Thyroid gland (tissue), 4 donors: ENCODE data around the gene BRWD1. TPM values are rescaled to one million over a fixed set of nuclear protein-coding genes. Genes with fewer than 3 reads are reported as not detected.

Experiments used
- DNase-seq, 2 donors: peaks; one replicate each; pipeline ENCODE4 v3.0.0-alpha.2; 2019
- H3K27ac ChIP-seq, 3 donors: fragments of 200-600 bp; sonication (generic); 1 replicate in 2 of 3; 2 replicates in 1 of 3; pipeline ENCODE4 v1.5.1; 2016 to 2019; ENCODE audit warnings: mild to moderate bottlenecking in 1 of 3, moderate library complexity in 1 of 3
- H3K27me3 ChIP-seq: fragments of 200-600 bp; sonication (generic); one replicate; pipeline ENCODE4 v1.5.1; 2019
- H3K36me3 ChIP-seq, 2 donors: fragments of 200-600 bp; sonication (generic); one replicate each; pipeline ENCODE4 v1.5.1; 2016 to 2019
- H3K4me1 ChIP-seq, 2 donors: fragments of 200-600 bp; sonication (generic); one replicate each; pipeline ENCODE4 v1.5.1; 2017 to 2019
- H3K4me3 ChIP-seq, 3 donors: fragments of 200-600 bp; sonication (generic); replicated peaks in 1 of 3; 1 replicate in 2 of 3; 2 replicates in 1 of 3; pipeline ENCODE4 v1.5.1; 2016; ENCODE audit warnings: mild to moderate bottlenecking in 1 of 3
- H3K9me3 ChIP-seq: fragments of 200-600 bp; sonication (generic); one replicate; pipeline ENCODE4 v1.5.1; 2017
- CTCF ChIP-seq, 6 experiments: fragments of 200-600 bp in 3 of 6; fragments of 450-650 bp in 3 of 6; sonication (generic) in 3 of 6; IDR thresholded peaks; one replicate each; pipeline ENCODE4 v1.5.1; 2016 to 2019; ENCODE audit warnings: antibody characterized with exemption in 6 of 6, mild to moderate bottlenecking in 2 of 6, inconsistent platforms in 1 of 6, moderate library complexity in 1 of 6
- POLR2A ChIP-seq, 2 donors: fragments of 450-650 bp; IDR thresholded peaks; one replicate each; pipeline ENCODE4 v1.6.1; 2017; ENCODE audit warnings: antibody characterized with exemption in 2 of 2, mild to moderate bottlenecking in 2 of 2, moderate library complexity in 1 of 2
- WGBS, 2 donors: methylation state at CpG; one replicate each; pipeline ENCODE4 v1.1.5; 2017; 5-methylcytosine and 5-hydroxymethylcytosine counted together
- intact Hi-C: fragments of 100-400 bp; cut with DNase I; formaldehyde crosslinking; loops from one replicate; pipeline ENCODE4 v1.15.1; 2023
- total RNA-seq, 4 donors: library from RNA; depleted of rRNA; stranded (reverse); fragments of >200 nt; gene quantifications; one replicate each; pipeline ENCODE4 v1.2.3, GENCODE V29; 2016

The BRWD1 gene
- total RNA-seq, 4 donors from 2014 or later = 66.6 to 125 (median 85.3) TPM

GRCh38 chr21:39180429-39181019 lies 132.9 kb downstream of the BRWD1 start:
- Histone ChIP-seq H3K27ac (no peak overlapping the region), H3K9me3 (no peaks in the 10 kb centered on the region), H3K36me3 (peaks cover 0 to 3% of the 10 kb centered on the region in 2 donors), H3K4me1 (peaks cover 12 to 17% of the 10 kb centered on the region in 2 donors), H3K27me3 (no peaks in the 10 kb centered on the region), H3K4me3 (no peak overlapping the region)
- whole genome bisulfite sequencing, 2 donors = 87 to 97% methylated on average over 2 of the region's 2 CpGs
- intact Hi-C loops = no loop called here
- TF ChIP-seq CTCF (IDR thresholded peaks at IDR 0.05) (no peak), POLR2A (IDR thresholded peaks at IDR 0.05) (no peak)
- DNase-seq = no peak

- H3K4me1 ChIP-seq = peaks cover 9 to 12% of the 10 kb centered on the region in 2 donors
- no peak for DNase-seq
- H3K27ac ChIP-seq = no peak overlapping the region
- H3K27me3 ChIP-seq = no peaks in the 10 kb centered on the region
- peaks cover 6 to 11% of the 10 kb centered on the region in 2 donors for H3K36me3 ChIP-seq
- H3K9me3 ChIP-seq = no peaks in the 10 kb centered on the region
- no peak overlapping the region for H3K4me3 ChIP-seq
- intact Hi-C loops = no loop called here
- no peak for TF ChIP-seq POLR2A (IDR thresholded peaks at IDR 0.05)
- no peak for TF ChIP-seq CTCF (IDR thresholded peaks at IDR 0.05)
- WGBS, 2 donors = 89 to 96% methylated on average over 7 of the region's 7 CpGs
These were observed 135.0 kb downstream of the BRWD1 start for GRCh38 chr21:39178421-39178820.

GRCh38 chr21:39176271-39176709 lies 137.1 kb downstream of the BRWD1 start:
- Histone ChIP-seq H3K27me3 (no peaks in the 10 kb centered on the region), H3K4me3 (no peak overlapping the region), H3K27ac (no peak overlapping the region), H3K36me3 (peaks cover 6 to 14% of the 10 kb centered on the region in 2 donors), H3K4me1 (no peaks in the 10 kb centered on the region), H3K9me3 (no peaks in the 10 kb centered on the region)
- intact Hi-C loops = no loop called here
- TF ChIP-seq CTCF (IDR thresholded peaks at IDR 0.05) = no peak
- TF ChIP-seq POLR2A (IDR thresholded peaks at IDR 0.05) = no peak
- DNase-seq = no peak
- WGBS, 2 donors = 46 to 52% methylated on average over 3 of the region's 3 CpGs

- no peak for TF ChIP-seq CTCF (IDR thresholded peaks at IDR 0.05)
- no peak for TF ChIP-seq POLR2A (IDR thresholded peaks at IDR 0.05)
- WGBS, 2 donors = 84 to 85% methylated on average over 10 of the region's 10 CpGs
- H3K36me3 ChIP-seq = peaks cover 6 to 16% of the 10 kb centered on the region in 2 donors
These were observed 137.8 kb downstream of the BRWD1 start for GRCh38 chr21:39175665-39176064.

GRCh38 chr21:39175154-39175553 lies 138.3 kb downstream of the BRWD1 start:
- no peaks in the 10 kb centered on the region for H3K27me3 ChIP-seq
- H3K4me1 ChIP-seq = no peaks in the 10 kb centered on the region
- DNase-seq = no peak
- 80% methylated on average over 4 of the region's 4 CpGs for WGBS, 2 donors
- no peak overlapping the region for H3K27ac ChIP-seq
- TF ChIP-seq POLR2A (IDR thresholded peaks at IDR 0.05) (no peak), CTCF (IDR thresholded peaks at IDR 0.05) (peak in 5 of 6 experiments; percentile 20 to 59 (median 35))
- no peak overlapping the region for H3K4me3 ChIP-seq
- H3K36me3 ChIP-seq = peaks cover 6 to 16% of the 10 kb centered on the region in 2 donors
- H3K9me3 ChIP-seq = no peaks in the 10 kb centered on the region
- intact Hi-C loops = no loop called here

More at GRCh38 chr21:39175665-39176064, 137.8 kb downstream of the BRWD1 start:
- intact Hi-C loops = no loop called here
- no peak overlapping the region for H3K4me3 ChIP-seq
- DNase-seq = no peak
- H3K27me3 ChIP-seq = no peaks in the 10 kb centered on the region
- H3K4me1 ChIP-seq = no peaks in the 10 kb centered on the region
- H3K27ac ChIP-seq = no peak overlapping the region
- no peaks in the 10 kb centered on the region for H3K9me3 ChIP-seq
